Left lung (tissue), 10 donors: ENCODE measurements around the gene LRRC37A. TPM values are rescaled to one million over a fixed set of nuclear protein-coding genes. Genes with fewer than 3 reads are reported as not detected.
"Not testable (repeated sequence)": the region's sequence is repeated elsewhere in the genome, so short reads cannot be mapped to it uniquely, and the experiment has no call there.

Experiments
- ATAC-seq: fragments of 200-7000 bp; cut with Tn5 transposase; one replicate; pipeline ENCODE4 v1.9.1; 2020; ENCODE audit warnings: moderate library complexity
- DNase-seq, 4 donors: peaks; one replicate each; pipeline ENCODE4 v3.0.0-alpha.2; 2013 to 2020
- H3K27ac ChIP-seq, 2 donors: fragments of 200-600 bp; sonication (generic) in 1 of 2; one replicate each; pipeline versions ENCODE4 v1.5.0 to v1.8.0; 2020 to 2021
- H3K27me3 ChIP-seq, 2 donors: fragments of 200-600 bp; sonication (generic) in 1 of 2; one replicate each; pipeline versions ENCODE4 v1.5.0 to v1.8.0; 2020 to 2021
- H3K36me3 ChIP-seq, 2 donors: fragments of 200-600 bp; sonication (generic) in 1 of 2; one replicate each; pipeline versions ENCODE4 v1.5.0 to v1.8.0; 2020 to 2021
- H3K4me1 ChIP-seq, 2 donors: fragments of 200-600 bp; one replicate each; pipeline ENCODE4 v1.8.0; 2021
- H3K4me3 ChIP-seq, 2 donors: fragments of 200-600 bp; sonication (generic) in 1 of 2; one replicate each; pipeline versions ENCODE4 v1.5.0 to v1.8.0; 2020 to 2021; ENCODE audit warnings: mild to moderate bottlenecking in 1 of 2
- H3K9me3 ChIP-seq, 2 donors: fragments of 200-600 bp; sonication (generic) in 1 of 2; one replicate each; pipeline versions ENCODE4 v1.5.0 to v1.8.0; 2020 to 2021
- intact Hi-C, 2 donors: fragments of 100-400 bp; cut with DNase I; formaldehyde crosslinking; loops; one replicate each; pipeline versions ENCODE4 v1.11.2 to v1.14.2; 2022
- polyA plus RNA-seq, 6 donors: library from polyadenylated mRNA; unstranded; fragments of 120-200 nt; gene quantifications; one replicate each; pipeline ENCODE4 v1.2.1, GENCODE V29; 2013; ENCODE audit not compliant: insufficient read length in 6 of 6
- total RNA-seq, 2 donors: library from RNA; stranded (reverse); fragmentation: NEBNext Ultra II Directional; extraction: Animal tissue kit (Norgen Biotek cat#: 25700); gene quantifications; one replicate each; pipeline ENCODE4 v1.2.1, GENCODE V29; 2021
- donor health status: DM: no; HTN: yes; CAD: no.
- donor health status: DM: no; HTN: no; CAD: no.

LRRC37A gene
- total and polyA plus RNA-seq, 8 donors, result 1.7 to 10.6 (median 6.3) TPM

GRCh38 chr17:46342131-46342530 lies 47.2 kb downstream of the LRRC37A start:
- H3K27ac ChIP-seq, intact Hi-C loops, H3K27me3 ChIP-seq, H3K36me3 ChIP-seq, H3K9me3 ChIP-seq, H3K4me1 ChIP-seq, DNase-seq, H3K4me3 ChIP-seq: not testable (repeated sequence)
- ATAC-seq, result peak; percentile 75

- intact Hi-C loops, H3K4me3 ChIP-seq, DNase-seq, H3K36me3 ChIP-seq, H3K27me3 ChIP-seq, H3K9me3 ChIP-seq, H3K4me1 ChIP-seq: not testable (repeated sequence)
- peak; percentile 37 for ATAC-seq
- H3K27ac ChIP-seq, result peak overlapping the region in 1 of 2 donors; percentile 61
Observed at GRCh38 chr17:46348345-46348744, 53.4 kb downstream of the LRRC37A start.

GRCh38 chr17:46349060-46349459 lies 54.1 kb downstream of the LRRC37A start:
- H3K9me3 ChIP-seq, H3K36me3 ChIP-seq, H3K4me1 ChIP-seq, H3K27me3 ChIP-seq, ATAC-seq, H3K4me3 ChIP-seq, DNase-seq, intact Hi-C loops, H3K27ac ChIP-seq: not testable (repeated sequence)

- H3K36me3 ChIP-seq, DNase-seq, H3K4me3 ChIP-seq, H3K27ac ChIP-seq, intact Hi-C loops, ATAC-seq, H3K9me3 ChIP-seq, H3K27me3 ChIP-seq, H3K4me1 ChIP-seq: not testable (repeated sequence)
Observed at GRCh38 chr17:46353856-46354255, 58.9 kb downstream of the LRRC37A start.

GRCh38 chr17:46361145-46361735 lies 66.3 kb downstream of the LRRC37A start:
- ATAC-seq, result peak; percentile 74
- peak overlapping the region in 1 of 2 donors; percentile 20 for H3K4me3 ChIP-seq

GRCh38 chr17:46361755-46362154 lies 66.8 kb downstream of the LRRC37A start, which contains the start of gene ARL17B:
Gene ARL17B (minus strand): TSS chr17:46361766. CDS start chr17:46358397, 3,369 bp downstream.
- intact Hi-C loops, H3K27me3 ChIP-seq: not testable (repeated sequence)

More at GRCh38 chr17:46361145-46361735, 66.3 kb downstream of the LRRC37A start:
- H3K27ac ChIP-seq, H3K36me3 ChIP-seq, intact Hi-C loops, H3K27me3 ChIP-seq, DNase-seq, H3K4me1 ChIP-seq, H3K9me3 ChIP-seq: not testable (repeated sequence)

GRCh38 chr17:46367520-46367919 lies 72.6 kb downstream of the LRRC37A start:
- H3K9me3 ChIP-seq, ATAC-seq: not testable (repeated sequence)

More at GRCh38 chr17:46361755-46362154, 66.8 kb downstream of the LRRC37A start, which contains the start of gene ARL17B:
- not testable (repeated sequence) for H3K36me3 ChIP-seq, H3K4me1 ChIP-seq, H3K9me3 ChIP-seq, H3K27ac ChIP-seq
- peak; percentile 100 for ATAC-seq
- peak within 1 kb of the TSS in 1 of 2 donors; percentile 20 for H3K4me3 ChIP-seq
- DNase-seq, result peak in 2 of 4 donors; percentile 85 to 91

GRCh38 chr17:46372236-46373229 lies 77.6 kb downstream of the LRRC37A start:
- H3K27me3 ChIP-seq, H3K4me1 ChIP-seq, H3K9me3 ChIP-seq, H3K27ac ChIP-seq, DNase-seq, H3K4me3 ChIP-seq, intact Hi-C loops, H3K36me3 ChIP-seq: not testable (repeated sequence)
- ATAC-seq, result peak; percentile 98

More at GRCh38 chr17:46367520-46367919, 72.6 kb downstream of the LRRC37A start:
- H3K4me1 ChIP-seq, H3K4me3 ChIP-seq, H3K27ac ChIP-seq, DNase-seq, intact Hi-C loops, H3K36me3 ChIP-seq, H3K27me3 ChIP-seq: not testable (repeated sequence)

- peak; percentile 77 for ATAC-seq
- DNase-seq, H3K27ac ChIP-seq, H3K4me3 ChIP-seq, H3K36me3 ChIP-seq, intact Hi-C loops, H3K4me1 ChIP-seq, H3K9me3 ChIP-seq, H3K27me3 ChIP-seq: not testable (repeated sequence)
Observed at GRCh38 chr17:46373418-46373817, 78.5 kb downstream of the LRRC37A start.

- ATAC-seq, H3K4me1 ChIP-seq, H3K27ac ChIP-seq, H3K36me3 ChIP-seq, DNase-seq, intact Hi-C loops, H3K4me3 ChIP-seq, H3K9me3 ChIP-seq, H3K27me3 ChIP-seq: not testable (repeated sequence)
Observed at GRCh38 chr17:46383118-46383517, 88.2 kb downstream of the LRRC37A start.

GRCh38 chr17:46385491-46385890 lies 90.6 kb downstream of the LRRC37A start:
- H3K4me3 ChIP-seq, H3K36me3 ChIP-seq, H3K27ac ChIP-seq, H3K9me3 ChIP-seq, intact Hi-C loops, H3K4me1 ChIP-seq, ATAC-seq, H3K27me3 ChIP-seq, DNase-seq: not testable (repeated sequence)
